ENCODE measurements around the gene SNHG17.

DNA sequence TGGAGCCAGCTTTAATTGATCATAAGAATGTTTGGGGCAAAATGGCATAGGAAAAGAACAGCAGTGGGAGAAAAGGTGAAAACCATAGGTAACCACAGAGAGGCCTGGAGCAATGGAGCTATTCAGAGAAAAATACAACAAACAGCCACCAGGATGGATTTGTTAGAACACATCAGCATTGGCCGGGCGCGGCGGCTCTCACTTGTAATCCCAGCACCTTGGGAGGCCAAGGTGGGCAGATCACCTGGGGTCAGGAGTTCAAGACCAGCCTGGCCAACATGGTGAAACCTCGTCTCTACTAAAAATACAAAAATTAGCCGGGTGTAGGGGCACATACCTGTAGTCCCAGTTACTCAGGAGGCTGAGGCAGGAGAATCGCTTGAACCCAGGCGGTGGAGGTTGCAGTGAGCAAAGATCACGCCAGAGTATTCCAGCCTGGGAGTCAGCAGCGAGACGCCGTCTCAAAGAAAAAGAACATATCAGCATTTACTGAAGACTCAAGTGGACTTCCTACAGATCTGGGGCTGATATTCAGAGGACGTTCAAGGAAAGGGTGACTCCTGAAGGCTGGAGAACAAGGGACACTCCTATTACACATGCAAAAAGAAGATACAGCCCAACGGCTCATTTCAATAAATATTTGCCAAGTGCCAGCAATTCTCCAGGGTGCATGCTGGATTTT is 20.2 kb downstream of the SNHG17 start:
- TF ChIP-seq, protein P1, sequence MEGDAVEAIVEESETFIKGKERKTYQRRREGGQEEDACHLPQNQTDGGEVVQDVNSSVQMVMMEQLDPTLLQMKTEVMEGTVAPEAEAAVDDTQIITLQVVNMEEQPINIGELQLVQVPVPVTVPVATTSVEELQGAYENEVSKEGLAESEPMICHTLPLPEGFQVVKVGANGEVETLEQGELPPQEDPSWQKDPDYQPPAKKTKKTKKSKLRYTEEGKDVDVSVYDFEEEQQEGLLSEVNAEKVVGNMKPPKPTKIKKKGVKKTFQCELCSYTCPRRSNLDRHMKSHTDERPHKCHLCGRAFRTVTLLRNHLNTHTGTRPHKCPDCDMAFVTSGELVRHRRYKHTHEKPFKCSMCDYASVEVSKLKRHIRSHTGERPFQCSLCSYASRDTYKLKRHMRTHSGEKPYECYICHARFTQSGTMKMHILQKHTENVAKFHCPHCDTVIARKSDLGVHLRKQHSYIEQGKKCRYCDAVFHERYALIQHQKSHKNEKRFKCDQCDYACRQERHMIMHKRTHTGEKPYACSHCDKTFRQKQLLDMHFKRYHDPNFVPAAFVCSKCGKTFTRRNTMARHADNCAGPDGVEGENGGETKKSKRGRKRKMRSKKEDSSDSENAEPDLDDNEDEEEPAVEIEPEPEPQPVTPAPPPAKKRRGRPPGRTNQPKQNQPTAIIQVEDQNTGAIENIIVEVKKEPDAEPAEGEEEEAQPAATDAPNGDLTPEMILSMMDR (conservative IDR thresholded peaks at IDR 0.05 in 1 of 2, IDR thresholded peaks at IDR 0.05 in 1 of 2; ENCODE audit: extremely low read depth in 1 of 2, insufficient read depth in 1 of 2, low read depth in 1 of 2, low read length in 2 of 2) = no peak
- no peak for TF ChIP-seq EZH2 (IDR thresholded peaks at IDR 0.05; ENCODE audit: borderline replicate concordance, low read length)

Data from mammary epithelial cell (primary cell).